Lung (tissue), 12 donors: ENCODE results near the gene NOS1AP. TPM values are rescaled to one million over a fixed set of nuclear protein-coding genes. Genes with fewer than 3 reads are reported as not detected.

Experiments
- ATAC-seq: fragments of 200-7000 bp; cut with Tn5 transposase; one replicate; pipeline ENCODE4 v1.9.1; 2020; ENCODE audit warnings: moderate number of reproducible peaks; ENCODE audit not compliant: insufficient read depth, low FRiP score
- DNase-seq, 3 donors: peaks; one replicate each; pipeline ENCODE4 v3.0.0-alpha.2; 2013 to 2017
- H3K27ac ChIP-seq, 2 donors: one replicate each; pipeline ENCODE4 v1.5.1; 2013; ENCODE audit warnings: mild to moderate bottlenecking in 2 of 2, moderate library complexity in 2 of 2, control low read depth in 1 of 2, inconsistent platforms in 1 of 2, low read depth in 1 of 2, low read length in 1 of 2
- H3K27me3 ChIP-seq, 3 donors: one replicate each; pipeline ENCODE4 v1.5.1; 2013; ENCODE audit warnings: low read length in 2 of 3; ENCODE audit not compliant: control insufficient read depth in 3 of 3, insufficient read depth in 3 of 3
- H3K36me3 ChIP-seq, 4 donors: one replicate each; pipeline ENCODE4 v1.5.1; 2013; ENCODE audit warnings: low read length in 4 of 4, mild to moderate bottlenecking in 1 of 4, moderate library complexity in 1 of 4; ENCODE audit not compliant: control insufficient read depth in 4 of 4, insufficient read depth in 4 of 4
- H3K4me1 ChIP-seq, 5 donors: one replicate each; pipeline ENCODE4 v1.5.1; 2013; ENCODE audit warnings: low read length in 5 of 5, mild to moderate bottlenecking in 2 of 5, moderate library complexity in 1 of 5; ENCODE audit not compliant: control insufficient read depth in 5 of 5, insufficient read depth in 5 of 5
- H3K4me3 ChIP-seq: one replicate; pipeline ENCODE4 v1.5.1; 2013; ENCODE audit warnings: mild to moderate bottlenecking, control low read depth, moderate library complexity
- H3K9ac ChIP-seq, 2 donors: one replicate each; pipeline ENCODE4 v1.5.1; 2013; ENCODE audit warnings: low read length in 2 of 2, control low read depth in 1 of 2; ENCODE audit not compliant: insufficient read depth in 1 of 2
- H3K9me3 ChIP-seq, 4 donors: one replicate each; pipeline ENCODE4 v1.5.1; 2013; ENCODE audit warnings: low read length in 3 of 4, mild to moderate bottlenecking in 1 of 4, moderate library complexity in 1 of 4; ENCODE audit not compliant: control insufficient read depth in 4 of 4, insufficient read depth in 3 of 4
- WGBS, 2 donors: extraction: QIAGEN DNeasy Blood & Tissue Kit; methylation state at CpG; one replicate each; pipeline ENCODE4 v1.1.7; 2013; 5-methylcytosine and 5-hydroxymethylcytosine counted together
- polyA plus RNA-seq, 2 donors: library from polyadenylated mRNA; stranded (reverse); fragments of 200-250 nt; gene quantifications; one replicate each; pipeline ENCODE4 v1.2.1, GENCODE V29; 2013
- total RNA-seq, 2 donors: library from RNA; depleted of rRNA in 1 of 2; stranded (reverse); fragments of >200 nt in 1 of 2; gene quantifications; one replicate each; pipeline ENCODE4 v1.2.1, GENCODE V29; 2014 to 2021
- TF ChIP-seq, protein P1 (sequence below): IDR thresholded peaks from 2 replicates; pipeline ENCODE4 v1.5.1; 2012; ENCODE audit warnings: mild to moderate bottlenecking; ENCODE audit errors: control extremely low read depth, extremely low read depth
- donor health status: control.
- donor health status: control.
- donor health status: Bipolar disorder and iron deficiency.
- donor health status: healthy.
- donor health status: DM: yes; HTN: yes; CAD: no.

The NOS1AP gene
- total and polyA plus RNA-seq, 4 donors, result 0.57 to 5.0 (median 1.2) TPM

DNA sequence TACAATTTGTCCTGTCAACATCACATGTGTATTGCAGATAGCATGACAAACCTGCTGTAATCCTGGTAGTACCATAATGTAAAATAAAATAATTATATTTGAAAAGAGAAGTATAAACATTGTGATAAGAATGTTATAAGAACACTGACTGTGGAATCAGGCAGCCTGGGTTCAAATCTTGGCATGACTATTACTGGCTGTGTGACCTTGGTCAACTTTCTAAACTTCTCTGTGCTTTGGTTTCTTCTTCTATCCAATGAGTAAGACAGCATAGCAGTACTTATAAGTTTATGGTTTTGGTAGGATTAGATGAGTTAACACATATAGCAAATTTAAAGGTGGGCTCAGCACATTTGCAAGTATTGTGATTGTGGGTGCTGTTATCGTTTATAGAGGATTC is 147.1 kb downstream of the NOS1AP start:
- no peaks in the 10 kb centered on the region for H3K36me3 ChIP-seq
- H3K4me3 ChIP-seq, result no peak overlapping the region
- DNase-seq (no peak), ATAC-seq (no peak)
- no peak overlapping the region for H3K9ac ChIP-seq
- WGBS, 2 donors, result 93 to 95% methylated on average over 1 of the region's 1 CpG
- H3K27me3 ChIP-seq, result no peaks in the 10 kb centered on the region
- H3K27ac ChIP-seq, result no peak overlapping the region
- TF ChIP-seq, protein P1, sequence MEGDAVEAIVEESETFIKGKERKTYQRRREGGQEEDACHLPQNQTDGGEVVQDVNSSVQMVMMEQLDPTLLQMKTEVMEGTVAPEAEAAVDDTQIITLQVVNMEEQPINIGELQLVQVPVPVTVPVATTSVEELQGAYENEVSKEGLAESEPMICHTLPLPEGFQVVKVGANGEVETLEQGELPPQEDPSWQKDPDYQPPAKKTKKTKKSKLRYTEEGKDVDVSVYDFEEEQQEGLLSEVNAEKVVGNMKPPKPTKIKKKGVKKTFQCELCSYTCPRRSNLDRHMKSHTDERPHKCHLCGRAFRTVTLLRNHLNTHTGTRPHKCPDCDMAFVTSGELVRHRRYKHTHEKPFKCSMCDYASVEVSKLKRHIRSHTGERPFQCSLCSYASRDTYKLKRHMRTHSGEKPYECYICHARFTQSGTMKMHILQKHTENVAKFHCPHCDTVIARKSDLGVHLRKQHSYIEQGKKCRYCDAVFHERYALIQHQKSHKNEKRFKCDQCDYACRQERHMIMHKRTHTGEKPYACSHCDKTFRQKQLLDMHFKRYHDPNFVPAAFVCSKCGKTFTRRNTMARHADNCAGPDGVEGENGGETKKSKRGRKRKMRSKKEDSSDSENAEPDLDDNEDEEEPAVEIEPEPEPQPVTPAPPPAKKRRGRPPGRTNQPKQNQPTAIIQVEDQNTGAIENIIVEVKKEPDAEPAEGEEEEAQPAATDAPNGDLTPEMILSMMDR, result no peak
- peaks cover 0 to 31% (median 12%) of the 10 kb centered on the region in 5 donors for H3K4me1 ChIP-seq
- H3K9me3 ChIP-seq, result no peaks in the 10 kb centered on the region

DNA sequence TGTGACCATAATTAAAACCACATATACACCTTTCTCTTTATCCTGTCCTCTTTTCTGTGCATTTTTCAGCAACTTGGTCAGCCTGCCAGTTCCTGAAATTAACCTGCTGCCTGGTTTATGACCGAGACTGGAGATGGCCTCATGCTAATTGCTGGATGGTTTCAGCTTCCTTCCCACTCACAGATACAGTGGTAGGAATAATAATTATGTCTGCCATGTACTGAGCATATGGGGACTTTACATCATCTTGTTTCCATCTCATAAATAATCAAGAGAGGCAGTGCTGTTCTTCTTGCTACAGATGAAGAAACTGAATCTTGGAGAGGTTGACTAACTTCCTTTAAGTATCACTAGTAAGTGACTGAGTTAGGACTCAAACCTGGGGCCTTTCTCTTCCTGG is 148.2 kb downstream of the NOS1AP start:
- 40 to 79% methylated on average over 1 of the region's 1 CpG for WGBS, 2 donors
- Histone ChIP-seq H3K9me3 (no peaks in the 10 kb centered on the region), H3K9ac (no peak overlapping the region), H3K27ac (no peak overlapping the region), H3K27me3 (no peaks in the 10 kb centered on the region), H3K36me3 (no peaks in the 10 kb centered on the region), H3K4me3 (no peak overlapping the region), H3K4me1 (peaks cover 0 to 23% (median 11%) of the 10 kb centered on the region in 5 donors)
- DNase-seq (no peak), ATAC-seq (no peak)
- TF ChIP-seq, protein P1, result no peak

DNA sequence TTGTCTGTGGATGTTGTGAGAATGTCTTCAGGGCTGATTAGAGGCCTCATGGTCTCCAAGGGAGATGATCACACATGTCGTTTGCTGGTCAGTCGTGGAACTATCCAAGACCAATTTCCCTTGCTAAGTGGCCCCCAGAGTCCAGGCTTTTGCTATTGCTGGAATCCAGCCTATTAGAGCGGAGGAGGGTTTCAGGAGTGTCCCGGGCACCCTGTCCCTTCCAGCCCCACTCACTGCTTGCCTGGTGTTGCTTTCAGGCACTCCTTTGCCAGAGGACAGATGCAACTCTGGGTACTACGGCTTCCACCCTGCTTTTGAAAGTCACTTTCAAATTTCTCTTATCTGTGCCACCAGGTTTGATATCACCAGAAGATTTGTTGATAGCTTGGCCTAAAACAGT is 149.1 kb downstream of the NOS1AP start:
- Histone ChIP-seq H3K9ac (no peak overlapping the region), H3K4me3 (no peak overlapping the region), H3K9me3 (no peaks in the 10 kb centered on the region), H3K27me3 (no peaks in the 10 kb centered on the region), H3K36me3 (no peaks in the 10 kb centered on the region), H3K4me1 (peaks cover 0 to 14% (median 5%) of the 10 kb centered on the region in 5 donors), H3K27ac (peak overlapping the region in 1 of 2 donors; percentile 57)
- WGBS, 2 donors, result 58 to 82% methylated on average over 5 of the region's 5 CpGs
- DNase-seq (no peak), ATAC-seq (no peak)
- TF ChIP-seq, protein P1, result no peak

DNA sequence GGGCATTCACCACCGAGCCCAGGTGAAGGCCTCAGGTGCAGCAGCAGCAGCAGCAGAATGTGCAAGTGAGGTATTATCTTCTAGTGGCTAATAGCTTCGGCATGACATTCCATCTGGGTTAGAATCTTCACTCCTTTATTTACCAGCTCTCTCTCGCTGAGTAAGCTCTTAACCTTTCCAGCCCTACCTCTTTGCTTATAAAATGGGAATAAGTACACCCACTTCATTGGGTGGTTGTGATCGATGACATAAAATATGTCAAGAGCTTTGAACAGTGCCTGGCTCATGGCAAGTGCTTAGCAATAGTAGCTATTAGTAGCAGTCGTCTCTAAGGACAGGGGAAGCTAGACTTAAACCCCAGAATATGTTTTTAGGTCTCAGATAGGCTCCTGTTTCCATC is 149.5 kb downstream of the NOS1AP start:
- H3K9ac ChIP-seq, result no peak overlapping the region
- no peak overlapping the region for H3K4me3 ChIP-seq
- peak overlapping the region in 1 of 2 donors; percentile 57 for H3K27ac ChIP-seq
- ATAC-seq (peak; percentile 70), DNase-seq (no peak)
- no peaks in the 10 kb centered on the region for H3K9me3 ChIP-seq
- 65 to 88% methylated on average over 5 of the region's 5 CpGs for WGBS, 2 donors
- H3K36me3 ChIP-seq, result no peaks in the 10 kb centered on the region
- peaks cover 0 to 10% (median 5%) of the 10 kb centered on the region in 5 donors for H3K4me1 ChIP-seq
- no peaks in the 10 kb centered on the region for H3K27me3 ChIP-seq
- TF ChIP-seq, protein P1, result no peak
